Activated T-helper 1 cell treated with Interleukin-2 at 50 U/mL for 16 hours (primary cell): Measurements from ENCODE around the gene C19orf38.
"Not testable (repeated sequence)": the region's sequence is repeated elsewhere in the genome, so short reads cannot be mapped to it uniquely, and the experiment has no call there.

Experiments
- DNase-seq: peaks from one replicate; pipeline ENCODE4 v3.0.0-alpha.2; 2020; ENCODE audit warnings: low read depth

Gene C19orf38

DNA sequence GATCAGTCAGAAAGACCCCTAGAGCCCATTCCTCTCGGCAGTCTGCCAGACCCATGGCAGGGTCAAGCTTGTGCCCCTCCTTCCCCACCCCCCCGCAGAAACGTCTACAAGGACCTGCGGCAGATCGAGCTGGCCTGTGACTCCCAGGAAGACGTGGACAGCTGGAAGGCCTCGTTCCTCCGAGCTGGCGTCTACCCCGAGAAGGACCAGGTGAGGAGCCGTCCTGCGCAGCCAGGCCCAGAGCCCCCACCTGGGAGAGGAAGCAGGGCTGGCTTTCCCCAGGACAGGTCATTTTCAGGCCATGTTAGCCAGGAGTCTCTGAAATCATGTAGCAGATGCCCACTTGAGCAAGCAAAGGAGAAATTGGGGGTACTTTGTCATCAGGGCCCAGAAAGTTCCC lies 24.5 kb upstream of the C19orf38 start:
- no peak for DNase-seq

DNA sequence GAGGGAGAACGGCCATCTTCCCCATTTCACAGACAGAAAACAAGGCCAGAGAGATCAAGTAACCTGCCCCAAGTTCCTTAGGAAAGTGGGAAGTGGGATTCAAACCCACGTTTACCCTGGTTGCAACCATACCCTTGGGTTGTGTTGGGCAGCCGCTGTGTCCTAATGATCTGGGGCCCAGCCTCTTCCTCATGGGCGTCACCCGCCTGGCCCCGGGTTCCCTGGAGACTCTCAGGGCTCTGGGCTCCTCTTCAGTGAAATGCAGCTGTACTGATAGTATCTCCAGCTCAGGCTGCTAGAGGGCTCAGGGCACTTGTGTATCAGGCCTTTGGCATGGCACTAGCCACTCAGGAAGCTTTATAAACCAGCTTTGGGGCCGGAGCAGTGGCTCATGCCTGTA lies 22.0 kb upstream of the C19orf38 start:
- DNase-seq = no peak

DNA sequence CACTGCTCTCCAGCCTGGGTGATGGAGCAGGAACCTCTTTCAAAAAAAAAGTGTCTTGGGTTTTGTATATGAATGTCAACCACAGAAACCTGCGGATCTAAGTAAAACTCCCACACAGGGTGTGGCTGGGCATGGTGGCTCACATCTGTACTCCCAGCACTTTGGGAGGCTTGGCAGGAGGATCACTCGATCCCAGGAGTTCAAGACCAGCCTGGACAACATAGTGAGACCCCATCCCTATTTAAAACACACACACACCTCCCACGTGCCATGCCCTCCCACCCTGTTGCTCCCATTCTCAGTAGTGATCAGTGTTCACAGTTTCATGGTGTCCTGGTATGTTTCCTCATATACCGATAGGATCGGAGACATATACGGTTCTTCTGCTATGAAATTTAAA lies 21.4 kb upstream of the C19orf38 start:
- DNase-seq = no peak

DNA sequence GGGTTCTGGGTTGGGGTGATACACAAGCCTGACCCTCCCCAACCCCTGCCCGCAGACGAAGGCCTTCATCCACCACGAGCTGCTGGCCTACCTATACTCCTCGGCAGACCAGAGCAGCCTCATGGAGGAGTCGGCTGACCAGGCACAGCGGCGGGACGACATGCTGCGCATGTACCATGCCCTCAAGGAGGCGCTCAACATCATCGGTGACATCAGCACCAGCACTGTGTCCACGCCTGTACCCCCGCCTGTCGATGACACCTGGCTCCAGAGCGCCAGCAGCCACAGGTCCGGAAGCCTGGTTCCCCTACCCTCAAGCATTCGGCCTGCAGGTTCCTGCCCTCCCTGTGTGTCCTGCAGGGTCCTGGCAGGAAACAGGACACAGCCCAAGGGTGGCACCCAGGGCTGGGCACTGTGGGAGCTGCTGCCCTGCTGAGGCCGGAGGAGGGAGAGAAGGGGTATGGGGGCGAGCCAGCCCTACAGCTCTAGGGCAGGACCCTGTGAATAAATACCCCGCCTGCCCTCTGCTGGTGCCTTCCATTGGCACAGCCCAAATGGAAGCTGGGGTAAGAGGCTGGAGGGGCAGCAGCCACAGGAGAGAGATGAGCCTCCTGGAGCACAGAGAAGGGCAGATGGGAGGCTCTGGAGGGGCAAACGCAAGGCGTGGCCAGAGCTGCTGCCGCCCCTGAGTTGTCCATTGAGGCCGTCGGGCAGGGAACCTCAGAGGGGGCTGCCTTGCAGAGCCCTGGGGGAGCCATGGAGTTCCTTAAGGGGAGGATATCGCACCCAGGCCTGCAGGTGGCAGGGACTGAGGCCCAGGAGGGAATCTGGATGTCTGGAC lies 19.0 kb upstream of the C19orf38 start:
- DNase-seq = no peak

DNA sequence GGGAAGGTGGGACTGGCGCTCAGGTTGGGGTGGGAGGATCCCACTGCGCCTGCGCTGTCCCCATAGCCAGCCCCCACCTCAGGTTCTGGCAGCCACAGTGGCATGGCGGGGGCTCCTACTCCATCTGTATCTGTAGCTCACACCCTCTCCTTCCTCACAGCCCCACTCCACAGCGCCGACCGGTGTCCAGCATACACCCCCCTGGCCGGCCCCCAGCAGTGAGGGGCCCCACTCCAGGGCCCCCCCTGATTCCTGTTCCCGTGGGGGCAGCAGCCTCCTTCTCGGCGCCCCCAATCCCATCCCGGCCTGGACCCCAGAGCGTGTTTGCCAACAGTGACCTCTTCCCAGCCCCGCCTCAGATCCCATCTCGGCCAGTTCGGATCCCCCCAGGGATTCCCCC lies 18.2 kb upstream of the C19orf38 start:
- no peak for DNase-seq

DNA sequence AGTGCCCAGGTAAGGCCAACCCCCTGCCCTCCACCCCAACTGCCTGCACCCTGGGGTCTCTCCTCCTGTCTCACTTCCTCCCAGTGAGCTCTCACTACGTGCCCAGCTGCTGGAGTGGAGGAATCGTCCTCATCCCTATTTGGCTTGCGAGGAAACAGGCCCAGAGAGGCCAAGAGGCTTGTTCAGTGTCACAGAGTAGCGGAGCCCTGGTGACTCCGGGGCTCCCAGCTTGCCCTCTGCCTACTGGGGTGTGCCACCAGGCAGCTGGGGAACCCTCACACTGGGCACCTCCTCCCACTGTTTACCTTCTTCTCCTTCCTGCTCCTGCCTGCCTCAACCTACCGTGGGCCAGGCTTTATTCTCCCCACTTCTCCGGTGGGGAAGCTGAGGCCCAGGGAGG lies 17.8 kb upstream of the C19orf38 start:
- DNase-seq = no peak

DNA sequence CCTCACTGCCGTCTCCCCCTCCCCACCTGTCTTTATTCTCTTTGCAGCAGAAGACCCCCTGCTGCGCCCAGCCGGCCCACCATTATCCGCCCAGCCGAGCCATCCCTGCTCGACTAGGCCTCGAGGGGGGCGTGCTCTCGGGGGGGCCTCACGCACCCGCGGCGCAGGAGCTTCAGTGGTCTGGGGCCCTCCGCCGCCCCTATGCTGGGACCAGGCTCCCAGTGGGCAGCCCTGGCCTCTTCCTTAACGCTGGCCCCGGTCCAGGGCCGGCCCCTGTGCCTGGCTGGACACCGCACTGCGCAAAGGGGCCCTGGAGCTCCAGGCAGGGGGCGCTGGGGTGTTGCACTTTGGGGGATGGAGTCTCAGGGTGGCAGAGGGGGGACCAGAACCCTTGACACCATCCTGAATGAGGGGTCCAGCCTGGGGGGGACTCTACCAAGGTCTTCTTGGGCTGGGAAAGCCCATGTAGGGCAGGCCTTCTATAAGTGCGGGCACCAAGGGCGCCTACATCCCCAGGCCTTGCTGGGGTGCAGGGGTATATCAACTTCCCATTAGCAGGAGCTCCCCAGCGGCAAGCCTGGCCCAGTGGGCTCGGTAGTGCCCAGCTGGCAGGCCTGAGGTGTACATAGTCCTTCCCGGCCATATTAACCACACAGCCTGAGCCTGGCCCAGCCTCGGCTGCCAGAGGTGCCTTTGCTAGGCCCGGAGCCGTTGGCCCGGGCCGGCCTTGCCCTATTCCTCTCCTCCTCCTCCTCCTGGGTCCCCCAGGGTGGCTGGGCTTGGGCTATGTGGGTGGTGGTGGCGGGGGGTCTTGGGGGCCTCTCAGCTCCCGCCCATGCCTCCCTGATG lies 17.1 kb upstream of the C19orf38 start:
- no peak for DNase-seq

DNA sequence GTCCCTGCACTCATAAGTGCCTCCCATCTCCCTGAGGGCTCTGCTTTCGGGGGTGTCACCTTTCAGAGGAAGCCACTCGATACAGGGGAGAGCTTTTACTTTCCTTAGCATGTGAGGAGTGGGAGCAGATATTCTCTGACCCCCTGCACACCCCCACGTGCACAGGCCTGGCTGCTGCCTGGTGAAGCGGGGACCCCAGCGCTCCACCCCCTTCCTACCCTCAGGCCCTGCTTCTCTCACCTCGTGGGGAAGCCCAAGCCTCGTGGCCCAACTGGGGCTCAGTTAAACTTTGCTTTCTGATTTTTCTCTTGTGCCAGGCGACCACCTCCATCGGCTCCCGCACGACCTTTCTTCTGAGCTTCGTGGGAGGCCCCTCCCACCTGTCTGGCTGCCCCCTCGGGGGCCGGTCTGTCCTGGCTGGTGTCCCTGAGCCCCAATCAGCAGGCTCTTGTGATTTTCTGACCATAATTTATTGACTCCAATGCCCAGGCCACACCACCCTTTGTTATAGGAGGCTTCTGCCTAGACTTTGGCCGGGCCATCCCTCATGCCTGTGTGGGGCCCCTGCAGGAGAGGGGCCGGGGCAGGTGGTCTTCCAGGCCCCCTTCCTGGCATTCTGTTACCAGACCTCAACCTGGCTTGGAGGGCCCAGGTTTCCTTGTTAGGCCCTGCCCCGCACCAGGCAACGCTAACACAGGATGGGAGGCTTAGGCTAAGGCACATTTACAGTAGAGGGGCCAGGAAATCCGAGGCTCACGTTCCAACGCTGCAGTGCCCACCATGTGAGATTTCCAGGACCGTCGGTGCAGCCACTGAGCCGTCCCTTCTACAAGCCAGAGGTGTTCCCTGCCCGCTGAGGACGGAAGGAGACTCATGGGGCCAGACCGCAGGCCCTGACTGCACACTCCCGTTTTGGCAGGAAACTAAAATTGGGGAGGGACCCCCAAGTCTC lies 16.0 kb upstream of the C19orf38 start:
- DNase-seq = no peak

DNA sequence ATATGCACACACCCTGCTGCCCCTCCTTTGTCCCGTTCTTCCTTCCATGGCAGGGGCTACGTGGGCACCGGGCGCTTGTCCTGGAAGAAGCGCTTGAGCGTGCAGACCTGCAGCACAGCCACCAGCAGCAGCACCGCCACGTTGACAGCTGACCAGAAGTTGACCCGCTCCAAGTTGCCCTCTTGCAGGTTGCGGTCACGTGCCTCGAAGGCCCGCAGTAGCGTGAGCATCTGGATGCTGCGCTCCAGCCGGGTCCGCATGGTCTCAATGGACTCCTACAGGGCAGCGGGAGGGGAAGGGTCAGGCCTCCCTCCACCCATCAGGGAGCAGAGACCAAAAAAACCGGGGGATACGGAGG lies 15.3 kb upstream of the C19orf38 start:
- DNase-seq = no peak

DNA sequence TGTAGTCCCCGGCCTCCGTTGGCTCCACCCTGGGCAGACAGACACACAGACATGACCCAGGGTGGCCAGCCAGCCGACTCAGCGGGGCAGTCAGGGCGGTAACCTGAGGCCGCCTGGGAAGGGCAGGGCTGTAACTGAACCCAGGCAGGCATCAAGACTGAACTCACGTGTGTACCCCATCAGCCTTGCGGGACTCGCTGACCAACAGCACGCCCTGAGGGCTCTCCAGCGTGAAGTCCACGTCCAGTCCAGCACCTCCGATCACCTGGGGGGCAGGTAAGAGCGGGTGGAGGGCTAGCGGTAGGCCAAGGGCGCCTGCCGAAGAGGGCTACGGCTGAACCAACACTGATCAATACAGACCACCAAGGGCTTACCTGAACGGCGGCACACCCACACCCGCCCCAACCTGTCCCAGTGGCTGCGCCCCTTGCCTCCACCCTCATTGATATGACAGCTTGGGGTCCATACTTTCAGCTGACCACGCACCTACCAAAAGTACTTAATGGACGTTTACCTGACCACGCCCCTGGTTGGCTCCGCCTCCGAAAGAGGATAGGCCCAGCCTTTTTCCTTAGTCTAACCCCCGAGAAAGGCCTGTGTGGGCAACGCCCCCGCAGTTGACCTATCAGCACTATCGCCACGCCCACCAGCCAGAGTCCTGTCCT lies 13.0 kb upstream of the C19orf38 start:
- no peak for DNase-seq

DNA sequence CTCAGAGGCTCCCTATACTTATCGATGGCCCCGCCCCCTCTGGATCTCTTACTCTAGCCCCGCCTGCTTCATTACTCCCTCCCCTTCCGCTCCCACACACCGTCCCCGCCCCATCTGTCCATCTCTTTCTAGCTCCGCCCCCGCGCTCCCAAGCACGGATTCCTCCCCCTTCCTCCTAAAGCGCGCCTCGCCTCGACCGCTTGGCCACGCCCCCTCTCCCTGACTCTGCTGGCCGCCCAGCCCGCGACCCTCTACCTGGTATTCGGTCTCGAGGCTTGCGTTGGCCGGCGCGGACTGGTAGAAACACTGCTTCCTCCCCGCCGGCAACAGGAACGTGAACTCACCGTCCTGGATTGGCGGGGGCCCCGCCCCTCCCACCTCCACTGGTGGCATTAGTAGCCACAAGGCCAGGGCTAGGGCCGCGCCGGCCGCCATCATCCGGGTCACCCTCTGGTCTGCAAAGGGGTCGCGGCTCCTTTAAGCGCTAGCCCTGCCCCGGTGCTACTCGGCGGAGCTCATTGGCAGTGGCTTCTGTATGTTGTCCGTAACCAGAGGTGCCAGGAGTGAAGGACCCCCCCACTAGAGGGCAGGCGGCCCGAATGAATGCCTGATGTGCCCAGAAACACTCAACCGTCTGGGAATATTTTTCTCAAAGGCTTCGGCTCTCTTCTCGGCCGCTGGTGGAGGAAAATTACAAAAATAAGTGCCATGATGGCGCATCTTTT lies 12.3 kb upstream of the C19orf38 start, which contains the start of gene TMED1:
TMED1 (minus strand) TSS at position 459 of the 725 bp plus-strand sequence; CDS start at position 438, 21 bp downstream.
- DNase-seq = peak; percentile 82

DNA sequence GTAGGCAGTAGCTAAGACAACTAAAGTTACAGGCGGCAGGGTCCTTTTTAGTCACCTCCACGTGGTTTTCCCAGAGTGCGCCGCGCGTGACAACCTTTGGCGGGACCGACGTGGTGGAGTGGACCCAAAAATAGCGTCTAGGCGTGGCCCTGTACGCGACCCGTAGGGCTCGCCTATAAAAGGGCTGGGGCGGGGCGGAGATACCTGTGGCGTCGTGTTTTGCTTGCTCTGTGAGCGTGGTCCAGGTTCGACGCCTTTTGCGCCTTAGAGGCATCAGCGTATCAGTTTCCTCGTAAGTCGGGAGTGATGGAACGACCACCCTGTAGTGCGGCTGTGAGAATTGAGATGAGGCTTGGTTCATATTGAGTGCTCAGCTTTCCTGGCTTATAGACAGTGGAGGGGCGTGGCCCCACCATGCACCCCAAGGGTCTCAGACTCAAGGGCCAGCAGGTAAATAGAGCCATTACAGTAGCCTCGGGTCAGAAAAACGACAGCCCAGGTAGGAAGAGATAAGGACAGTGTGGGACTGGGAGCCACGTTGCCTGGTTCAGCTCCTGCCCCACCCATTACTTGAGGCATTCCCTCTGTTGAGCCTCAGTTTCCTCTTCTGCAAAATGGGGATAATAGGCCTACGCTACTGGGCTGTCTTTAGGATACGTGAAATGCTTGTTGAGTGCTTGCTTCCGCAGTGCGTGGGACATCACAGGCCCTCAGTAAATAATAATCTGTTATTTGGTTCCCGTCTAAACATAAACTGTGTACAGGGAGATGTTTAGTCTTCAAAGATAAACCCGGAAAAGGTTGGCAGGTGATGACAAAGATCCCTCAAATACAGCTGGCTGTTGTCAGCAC lies 11.5 kb upstream of the C19orf38 start:
- DNase-seq = no peak

DNA sequence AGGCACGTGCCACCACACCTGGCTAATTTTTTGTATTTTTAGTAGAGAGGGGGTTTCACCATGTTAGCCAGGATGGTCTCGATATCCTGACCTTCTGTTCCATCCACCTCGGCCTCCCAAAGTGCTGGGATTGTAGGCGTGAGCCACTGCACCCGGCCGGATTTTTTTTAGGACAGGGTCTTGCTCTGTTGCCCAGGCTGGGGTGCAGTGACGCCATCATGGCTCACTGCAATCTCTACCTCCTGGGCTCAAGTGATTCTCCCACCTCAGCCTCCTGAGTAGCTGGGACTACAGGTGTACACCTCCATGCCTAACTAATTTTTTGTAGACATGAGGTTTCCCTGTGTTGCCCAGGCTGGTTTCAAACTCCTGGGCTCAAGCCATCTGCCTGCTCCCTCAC lies 10.6 kb upstream of the C19orf38 start:
- DNase-seq = not testable (repeated sequence)

DNA sequence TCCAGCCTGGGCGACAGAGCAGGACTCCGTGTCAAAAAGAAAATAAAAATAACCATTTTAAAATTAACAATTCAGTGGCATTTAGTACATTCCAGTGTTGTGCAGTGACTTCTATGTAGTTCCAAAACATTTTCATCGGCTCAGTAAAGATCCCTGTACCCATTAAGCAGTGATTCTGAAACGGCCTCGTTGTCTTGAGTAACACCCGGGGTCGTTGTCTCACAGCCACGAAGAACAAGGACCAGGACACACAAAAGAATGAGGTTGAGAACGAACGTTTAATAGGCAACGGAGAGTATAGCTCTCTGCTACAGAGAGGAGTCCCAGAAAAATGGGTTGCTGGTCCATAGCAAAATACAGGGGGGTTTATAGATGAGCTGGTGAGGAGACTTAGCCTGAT lies 9.8 kb upstream of the C19orf38 start:
- DNase-seq = no peak

DNA sequence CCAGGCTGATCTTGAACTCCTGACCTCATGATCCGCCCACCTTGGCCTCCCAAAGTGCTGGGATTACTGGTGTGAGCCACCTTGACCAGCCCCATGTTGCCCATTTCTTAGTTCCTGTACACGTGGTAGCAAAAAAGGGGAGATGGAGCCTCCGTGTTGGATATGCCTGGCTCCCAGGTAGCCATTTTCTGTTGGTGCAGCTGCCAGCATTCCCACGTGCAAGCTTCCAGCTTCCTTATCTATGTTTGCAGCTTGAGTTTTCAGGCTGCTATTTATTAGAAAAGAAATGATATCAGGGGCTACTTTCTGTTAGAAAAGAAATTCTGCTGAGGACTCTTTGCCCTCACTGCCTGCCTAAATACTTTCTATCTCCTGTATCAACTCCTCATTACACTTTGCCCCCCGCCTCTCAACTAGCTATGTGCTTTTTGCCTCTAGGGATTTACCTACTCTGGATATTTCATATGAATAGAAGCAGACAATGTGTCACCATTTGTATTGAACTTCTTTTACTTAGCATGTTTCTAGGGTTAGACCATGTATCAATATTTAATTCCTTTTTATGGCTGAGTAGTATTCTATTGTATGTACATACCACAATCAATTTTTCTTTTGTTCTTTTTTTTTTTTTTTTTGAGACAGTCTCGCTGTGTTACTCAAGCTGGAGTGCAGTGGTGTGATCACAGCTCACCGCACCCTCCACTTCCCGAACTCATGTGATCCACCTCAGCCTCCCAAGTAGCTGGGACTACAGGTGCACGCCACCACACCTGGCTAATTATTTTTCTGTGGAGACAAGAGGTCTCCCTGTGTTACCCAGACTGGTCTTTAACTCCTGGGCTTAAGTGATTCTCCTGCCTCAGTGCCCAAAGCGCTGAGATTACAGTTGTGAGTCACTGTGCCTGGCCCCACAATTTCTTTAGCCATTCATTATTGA lies 8.8 kb upstream of the C19orf38 start:
- DNase-seq = no peak

DNA sequence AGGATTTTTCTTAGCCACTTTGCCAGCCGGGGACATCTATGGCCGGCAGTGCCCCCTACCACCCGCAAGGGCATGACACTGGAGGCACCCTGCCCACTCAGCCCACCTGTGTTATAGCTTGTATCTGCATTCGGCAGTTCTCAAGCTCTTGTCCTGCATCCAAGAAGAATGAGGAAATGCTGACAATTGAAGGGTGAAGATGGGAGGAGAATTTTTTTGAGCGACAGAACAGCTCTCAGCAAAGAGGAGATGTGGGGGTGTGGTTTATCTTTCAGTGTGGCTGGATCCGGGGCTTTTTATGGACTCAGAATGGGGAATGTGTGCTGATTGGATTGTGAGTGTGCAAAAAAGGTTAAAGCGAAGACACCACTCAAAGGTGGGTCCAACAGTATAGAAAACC lies 5.4 kb upstream of the C19orf38 start:
- no peak for DNase-seq

DNA sequence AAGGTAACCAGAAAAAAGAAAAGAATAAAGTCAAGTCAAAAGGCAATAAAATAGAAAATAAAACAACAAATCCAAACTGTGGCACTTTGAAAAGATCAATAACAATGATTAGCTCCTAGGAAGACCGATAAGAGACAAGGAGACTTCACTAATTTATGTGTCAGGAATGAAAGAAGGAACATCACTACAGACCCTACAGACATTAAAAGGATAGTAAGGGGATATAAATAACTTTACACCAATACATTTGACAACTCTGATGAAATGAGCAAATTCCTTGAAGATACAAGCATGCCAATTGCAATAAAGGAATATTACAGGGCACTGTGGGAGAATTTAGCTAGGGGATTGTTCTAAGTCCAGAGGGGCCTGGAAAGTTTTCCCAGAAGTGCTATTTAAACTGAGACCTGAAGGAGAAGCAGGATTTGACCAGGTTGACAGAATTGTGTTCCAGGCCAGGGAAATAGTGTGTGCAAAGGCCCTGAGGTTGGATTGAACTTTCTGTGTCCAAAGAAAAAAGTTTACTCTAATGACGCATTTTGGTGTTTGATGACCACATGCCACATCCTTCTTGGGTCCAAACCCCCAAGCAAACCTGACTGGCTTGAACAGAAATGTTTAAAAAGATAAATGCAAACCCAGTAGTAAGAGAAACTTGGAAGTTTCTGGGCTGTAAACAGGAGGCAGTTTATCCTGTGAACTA lies 1.6 kb upstream of the C19orf38 start:
- DNase-seq = no peak

DNA sequence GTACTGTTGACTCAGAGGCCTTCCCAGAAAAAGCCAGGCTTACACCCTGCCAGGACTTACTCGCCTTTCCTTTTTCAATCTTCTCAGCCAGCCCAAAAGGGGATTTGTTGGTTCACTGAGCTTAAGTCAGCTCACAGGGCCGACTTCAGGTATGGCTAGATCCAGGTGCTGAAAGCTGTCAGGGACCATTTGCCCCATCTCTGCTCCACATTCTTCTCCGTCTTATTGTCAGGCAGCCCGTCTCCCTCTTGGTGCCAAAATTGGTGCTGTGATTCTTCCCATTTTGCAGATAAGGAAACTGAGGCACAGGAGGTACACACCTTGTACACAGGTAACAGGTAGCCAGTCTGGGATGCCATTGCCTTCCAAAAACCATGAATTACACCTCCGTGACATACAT lies 2.4 kb downstream of the C19orf38 start:
- no peak for DNase-seq
